HepG2 (cell line): ENCODE results near the gene XPR1. TPM values are rescaled to one million over a fixed set of nuclear protein-coding genes. Genes with fewer than 3 reads are reported as not detected.
"Not testable (repeated sequence)": the region's sequence is repeated elsewhere in the genome, so short reads cannot be mapped to it uniquely, and the experiment has no call there.

Experiments used
- ATAC-seq: fragments of 200-7000 bp; cut with Tn5 transposase; 3 replicates; pipeline ENCODE4 v1.9.1; 2020; ENCODE audit warnings: mild to moderate bottlenecking, moderate library complexity
- BruUV-seq: library from RNA; stranded (reverse); fragments of 400-500 nt; replicated peaks from 2 replicates; lab custom pipeline; 2021; lab: Mats Ljungman, UMichigan
- CTCF ChIA-PET: fragments of 300-600 bp; formaldehyde crosslinking; extraction: SDS; loops from one replicate; lab custom pipeline; 2021; ENCODE audit warnings: low total read pairs, inconsistent platforms, low intra/inter-chr PET ratio; lab: Yijun Ruan, JAX
- POLR2A ChIA-PET: fragments of 350-600 bp; sonication (Branson Sonifier 250); formaldehyde crosslinking; loops from one replicate; lab custom pipeline; 2020; ENCODE audit warnings: antibody characterized with exemption, inconsistent platforms; lab: Yijun Ruan, JAX
- DNase-seq: peaks from one replicate; pipeline ENCODE4 v3.0.0-alpha.2; 2015; ENCODE audit warnings: low spot score
- FAIRE-seq: peaks from 3 replicates; lab custom pipeline; 2011; peaks lifted over from hg19 to GRCh38; lab: Jason Lieb, UNC
- H2AFZ ChIP-seq: one replicate; pipeline ENCODE4 v1.6.1; 2011; ENCODE audit warnings: low read length, inconsistent platforms
- H3K27ac ChIP-seq: fragments of 300-600 bp; 3 replicates; pipeline ENCODE4 v1.8.0; 2011; ENCODE audit warnings: mixed run types, mild to moderate bottlenecking, mixed read lengths, low read length, inconsistent platforms; ENCODE audit not compliant: insufficient read depth; ENCODE audit errors: extremely low read length
- H3K27me3 ChIP-seq, 2 experiments: fragments of 200-600 bp in 1 of 2; 2 replicates in 1 of 2; 3 replicates in 1 of 2; pipeline versions ENCODE4 v1.6.0 to v1.8.0; 2011; ENCODE audit warnings: low read length in 2 of 2, mild to moderate bottlenecking in 2 of 2, moderate library complexity in 2 of 2, inconsistent platforms in 1 of 2; ENCODE audit not compliant: insufficient read depth in 2 of 2, control insufficient read depth in 1 of 2
- H3K36me3 ChIP-seq, 2 experiments: fragments of 200-600 bp in 1 of 2; replicated peaks in 1 of 2; 2 replicates in 1 of 2; 3 replicates in 1 of 2; pipeline versions ENCODE4 v1.5.1 to v1.8.0; 2011; ENCODE audit warnings: low read length in 2 of 2, inconsistent platforms in 1 of 2; ENCODE audit not compliant: insufficient read depth in 2 of 2, control insufficient read depth in 1 of 2
- H3K4me1 ChIP-seq: 2 replicates; pipeline ENCODE4 v1.5.1; 2012; ENCODE audit warnings: low read length, inconsistent platforms; ENCODE audit not compliant: insufficient read depth
- H3K4me2 ChIP-seq: 2 replicates; pipeline ENCODE4 v1.6.0; 2011; ENCODE audit warnings: low read depth, low read length, inconsistent platforms
- H3K4me3 ChIP-seq, 3 experiments: fragments of 200-600 bp in 1 of 3; sonication (generic), shearing (Covaris generic) in 1 of 3; replicated peaks in 1 of 3; 2 replicates each; pipeline ENCODE4 v1.5.1; 2011 to 2016; ENCODE audit warnings: low read length in 3 of 3, inconsistent platforms in 2 of 3, low read depth in 2 of 3, mild to moderate bottlenecking in 2 of 3, control low read depth in 1 of 3, mixed read lengths in 1 of 3; ENCODE audit not compliant: insufficient read depth in 1 of 3
- H3K79me2 ChIP-seq: one replicate; pipeline ENCODE4 v1.6.1; 2011; ENCODE audit warnings: low read length, inconsistent platforms; ENCODE audit not compliant: insufficient read depth
- H3K9ac ChIP-seq: 2 replicates; pipeline ENCODE4 v1.6.0; 2011; ENCODE audit warnings: mild to moderate bottlenecking, low read depth, low read length, inconsistent platforms; ENCODE audit not compliant: insufficient read depth
- H3K9me3 ChIP-seq: 2 replicates; pipeline ENCODE4 v1.5.1; 2012; ENCODE audit warnings: mild to moderate bottlenecking, low read length
- H4K20me1 ChIP-seq: 2 replicates; pipeline ENCODE4 v1.6.0; 2011; ENCODE audit warnings: inconsistent platforms, mild to moderate bottlenecking, low read length, moderate library complexity; ENCODE audit not compliant: insufficient read depth
- WGBS: methylation state at CpG from one replicate; pipeline ENCODE4 v1.1.6; 2017; ENCODE audit warnings: low lambda C conversion rate; 5-methylcytosine and 5-hydroxymethylcytosine counted together
- in situ Hi-C: cut with HindIII; loops from 2 replicates; pipeline ENCODE4 v1.10.0; 2017; ENCODE audit warnings: low pct_unique_long_range_greater_than_20kb; ENCODE audit not compliant: extremely low pct_ligation_motif_present
- intact Hi-C: fragments of 100-400 bp; cut with micrococcal nuclease; formaldehyde crosslinking; loops from one replicate; pipeline ENCODE4 v1.10.0; 2022; ENCODE audit not compliant: unreplicated experiment
- polyA plus RNA-seq, 8 experiments: library from polyadenylated mRNA; depleted of rRNA in 3 of 8; stranded (reverse) in 7 of 8; unstranded in 1 of 8; fragments of >200 nt; fragmentation: Illumina TruSeq in 4 of 8; extraction: Trizol in 4 of 8; gene quantifications; 2 replicates each; pipeline versions ENCODE4 v1.2.1 to v1.2.3, GENCODE V29; 2011 to 2016; ENCODE audit warnings: low read depth in 4 of 8, missing spikeins in 1 of 8, mixed read lengths in 1 of 8; ENCODE audit not compliant: insufficient read depth in 1 of 8
- total RNA-seq, 5 experiments: library from RNA; depleted of rRNA; stranded (reverse); fragments of >200 nt; fragmentation: Illumina TruSeq; extraction: Trizol; gene quantifications; 2 replicates each; pipeline ENCODE4 v1.2.3, GENCODE V29; 2016; ENCODE audit warnings: low read depth in 1 of 5
- TF ChIP-seq, protein P1 (sequence below): sonication (generic); formaldehyde crosslinking; IDR thresholded peaks from 2 replicates; pipeline ENCODE4 v1.5.0; 2020; ENCODE audit warnings: missing genetic modification reagents

XPR1 gene
- total and polyA plus RNA-seq, 2 of the 13 experiments (the other 11 are each of a cell fraction or from before 2014, with no cell fraction given) = 22.3 to 23.6 TPM

DNA sequence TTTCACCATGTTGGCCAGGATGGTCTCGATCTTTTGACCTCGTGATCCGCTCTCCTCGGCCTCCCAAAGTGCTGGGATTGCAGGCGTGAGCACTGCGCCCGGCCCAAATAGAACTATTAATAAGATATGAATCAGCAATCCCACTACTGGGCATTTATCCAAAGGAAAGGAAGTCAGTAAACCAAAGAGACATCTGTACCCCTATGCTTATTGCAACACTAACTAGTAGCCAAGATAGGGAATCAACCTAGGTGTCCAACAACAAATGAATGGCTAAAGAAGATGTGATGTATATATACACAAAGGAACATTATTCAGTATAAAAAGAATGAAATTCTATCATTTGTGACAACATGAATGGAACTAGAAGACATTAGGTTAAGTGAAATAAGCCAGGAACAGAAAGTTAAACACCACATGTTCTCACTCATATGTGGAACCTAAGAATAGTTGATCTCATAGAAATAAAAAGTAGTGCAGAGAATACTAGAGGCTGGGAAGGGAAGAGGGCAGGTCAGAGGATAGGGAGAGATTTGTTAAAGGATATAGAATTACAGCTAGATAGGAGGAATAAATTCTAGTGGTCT is 48.8 kb downstream of the XPR1 start:
- ChIA-PET CTCF (no interaction called here), POLR2A (no interaction called here)
- DNase-seq = no peak
- in situ Hi-C loops (no loop called here), intact Hi-C loops (no loop called here)
- BruUV-seq = no TSS peak
- H3K4me1 ChIP-seq = peaks cover 2% of the 10 kb centered on the region; the same call in 1 of the 2 replicates
- H3K27ac ChIP-seq = no peak overlapping the region
- WGBS = 97% methylated on average over 7 of the region's 7 CpGs
- H4K20me1 ChIP-seq = no peaks in the 10 kb centered on the region
- no peak overlapping the region for H3K4me2 ChIP-seq
- H3K4me3 ChIP-seq = no peak overlapping the region
- no peak for FAIRE-seq
- no peaks in the 10 kb centered on the region for H3K79me2 ChIP-seq
- TF ChIP-seq, protein P1, sequence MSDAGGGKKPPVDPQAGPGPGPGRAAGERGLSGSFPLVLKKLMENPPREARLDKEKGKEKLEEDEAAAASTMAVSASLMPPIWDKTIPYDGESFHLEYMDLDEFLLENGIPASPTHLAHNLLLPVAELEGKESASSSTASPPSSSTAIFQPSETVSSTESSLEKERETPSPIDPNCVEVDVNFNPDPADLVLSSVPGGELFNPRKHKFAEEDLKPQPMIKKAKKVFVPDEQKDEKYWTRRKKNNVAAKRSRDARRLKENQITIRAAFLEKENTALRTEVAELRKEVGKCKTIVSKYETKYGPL (CRISPR knock-in tag) = no peak
- no peak overlapping the region for H2AFZ ChIP-seq
- H3K9me3 ChIP-seq = no peaks in the 10 kb centered on the region
- ATAC-seq = no peak
- H3K27me3 ChIP-seq = no peaks in the 10 kb centered on the region
- H3K36me3 ChIP-seq = 0 out of 5 replicates have a peak, but pooled peaks cover 0 to 2% of the 10 kb centered on the region in 2 experiments
- H3K9ac ChIP-seq = no peak overlapping the region

DNA sequence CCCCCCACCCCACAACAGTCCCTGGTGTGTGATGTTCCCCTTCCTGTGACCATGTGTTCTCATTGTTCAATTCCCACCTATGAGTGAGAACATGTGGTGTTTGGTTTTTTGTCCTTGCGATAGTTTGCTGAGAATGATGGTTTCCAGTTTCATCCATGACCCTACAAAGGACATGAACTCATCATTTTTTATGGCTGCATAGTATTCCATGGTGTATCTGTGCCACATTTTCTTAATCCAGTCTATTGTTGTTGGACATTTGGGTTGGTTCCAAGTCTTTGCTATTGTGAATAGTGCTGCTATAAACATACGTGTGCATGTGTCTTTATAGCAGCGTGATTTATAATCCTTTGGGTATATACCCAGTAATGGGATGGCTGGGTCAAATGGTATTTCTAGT is 51.3 kb downstream of the XPR1 start:
- H3K9me3 ChIP-seq, H3K9ac ChIP-seq, ATAC-seq, H3K79me2 ChIP-seq, in situ Hi-C loops, POLR2A ChIA-PET, H3K4me2 ChIP-seq, H3K27ac ChIP-seq, H4K20me1 ChIP-seq, H3K4me3 ChIP-seq, H3K27me3 ChIP-seq, DNase-seq, BruUV-seq, CTCF ChIA-PET, FAIRE-seq, H3K36me3 ChIP-seq, H2AFZ ChIP-seq, H3K4me1 ChIP-seq, intact Hi-C loops: not testable (repeated sequence)
- 99% methylated on average over 3 of the region's 3 CpGs for WGBS
